Measurements from ENCODE around the gene KCNQ5. TPM values are rescaled to one million over a fixed set of nuclear protein-coding genes. Genes with fewer than 3 reads are reported as not detected.

Gene KCNQ5
- total RNA-seq, 1 donor from 2014 or later, result not detected

DNA sequence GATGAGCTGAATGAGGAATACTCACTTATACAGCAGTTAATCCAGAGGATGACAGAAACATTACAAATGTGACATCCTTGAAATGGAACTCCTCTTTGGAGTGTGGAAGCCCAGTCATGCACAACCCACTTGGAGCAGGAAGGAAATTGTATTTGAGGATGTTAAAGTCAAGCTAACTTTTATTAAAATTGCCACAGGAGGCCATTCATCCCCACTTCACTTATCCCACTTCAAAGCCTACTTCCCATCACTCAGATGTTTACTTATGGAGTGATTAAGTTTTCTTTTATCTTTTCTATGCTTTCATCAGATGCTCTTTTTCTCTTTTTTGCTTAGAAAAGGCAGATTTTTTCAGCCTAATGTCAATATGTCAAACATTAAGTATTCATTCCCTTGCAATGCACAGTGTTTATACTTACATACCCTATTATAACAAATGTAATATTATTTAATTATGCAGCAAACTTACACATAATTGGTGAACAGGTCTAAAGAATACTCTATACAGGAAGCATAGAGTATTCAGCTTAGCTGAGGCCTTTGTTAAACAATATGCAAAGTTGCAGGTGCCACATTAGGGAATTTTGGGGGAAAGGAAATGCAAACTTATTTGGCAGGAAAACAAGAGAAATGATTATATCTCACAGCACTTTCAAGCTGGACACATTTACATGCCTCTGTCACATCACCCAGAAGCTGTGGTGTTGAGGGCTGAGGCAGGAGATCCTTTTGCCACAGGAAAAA is 454.5 kb downstream of the KCNQ5 start:
- H3K27me3 ChIP-seq, result no peaks in the 10 kb centered on the region
- no peaks in the 10 kb centered on the region for H3K4me1 ChIP-seq
- no peak overlapping the region for H3K9ac ChIP-seq
- Mint-ChIP-seq H3K27me3 (ENCODE audit: insufficient read depth, low read depth) (no peaks in the 10 kb centered on the region), H3K27ac (no peak overlapping the region), H3K4me3 (no peak overlapping the region), H3K4me1 (peaks cover 25% of the 10 kb centered on the region), H3K36me3 (no peaks in the 10 kb centered on the region), H3K9me3 (no peaks in the 10 kb centered on the region)
- no peak for DNase-seq (ENCODE audit: low spot score)
- no peaks in the 10 kb centered on the region for H4K20me1 ChIP-seq (ENCODE audit: low read depth)
- H3K79me2 ChIP-seq (ENCODE audit: low read depth), result no peaks in the 10 kb centered on the region
- peak overlapping the region; percentile 20 for H2AFZ ChIP-seq (replicated peaks)
- no peaks in the 10 kb centered on the region for H3K9me3 ChIP-seq (ENCODE audit: low read depth)
- no peaks in the 10 kb centered on the region for H3K36me3 ChIP-seq
- no peak overlapping the region for H3K4me3 ChIP-seq
- no peaks in the 10 kb centered on the region for H3F3A ChIP-seq (ENCODE audit: low read depth)
- TF ChIP-seq EZH2phosphoT487 (IDR thresholded peaks at IDR 0.05) (no peak), EZH2 (IDR thresholded peaks at IDR 0.05) (no peak)
- TF ChIP-seq, protein P1, sequence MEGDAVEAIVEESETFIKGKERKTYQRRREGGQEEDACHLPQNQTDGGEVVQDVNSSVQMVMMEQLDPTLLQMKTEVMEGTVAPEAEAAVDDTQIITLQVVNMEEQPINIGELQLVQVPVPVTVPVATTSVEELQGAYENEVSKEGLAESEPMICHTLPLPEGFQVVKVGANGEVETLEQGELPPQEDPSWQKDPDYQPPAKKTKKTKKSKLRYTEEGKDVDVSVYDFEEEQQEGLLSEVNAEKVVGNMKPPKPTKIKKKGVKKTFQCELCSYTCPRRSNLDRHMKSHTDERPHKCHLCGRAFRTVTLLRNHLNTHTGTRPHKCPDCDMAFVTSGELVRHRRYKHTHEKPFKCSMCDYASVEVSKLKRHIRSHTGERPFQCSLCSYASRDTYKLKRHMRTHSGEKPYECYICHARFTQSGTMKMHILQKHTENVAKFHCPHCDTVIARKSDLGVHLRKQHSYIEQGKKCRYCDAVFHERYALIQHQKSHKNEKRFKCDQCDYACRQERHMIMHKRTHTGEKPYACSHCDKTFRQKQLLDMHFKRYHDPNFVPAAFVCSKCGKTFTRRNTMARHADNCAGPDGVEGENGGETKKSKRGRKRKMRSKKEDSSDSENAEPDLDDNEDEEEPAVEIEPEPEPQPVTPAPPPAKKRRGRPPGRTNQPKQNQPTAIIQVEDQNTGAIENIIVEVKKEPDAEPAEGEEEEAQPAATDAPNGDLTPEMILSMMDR (IDR thresholded peaks at IDR 0.05), result no peak
- no peak overlapping the region for H3K4me2 ChIP-seq
- H3K27ac ChIP-seq, result no peak overlapping the region

DNA sequence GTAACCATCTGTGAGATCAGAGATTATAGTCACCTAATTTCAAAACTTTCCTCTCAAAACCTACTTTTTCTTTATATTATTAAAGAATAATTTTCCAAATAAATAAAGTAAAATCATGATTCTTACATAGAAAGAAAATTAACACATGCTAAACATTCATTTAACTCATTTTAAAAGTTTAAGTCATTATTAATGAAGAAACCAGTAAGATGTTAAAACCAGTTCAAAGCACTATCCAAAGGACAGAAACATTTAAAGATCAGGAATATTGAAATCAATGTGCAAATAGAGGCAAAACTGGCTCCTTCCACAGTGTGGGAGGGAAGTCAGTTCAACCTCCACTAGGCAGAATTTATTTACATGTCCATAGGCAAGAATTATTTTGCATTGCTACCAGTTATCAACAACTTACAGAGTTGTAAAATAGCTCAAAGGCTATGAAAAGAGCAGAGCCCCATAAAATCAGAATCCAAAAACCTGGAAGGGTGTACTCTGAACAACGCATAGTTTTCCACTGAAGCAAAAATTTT is 456.5 kb downstream of the KCNQ5 start:
- no peaks in the 10 kb centered on the region for H3K36me3 Mint-ChIP-seq
- H3K27ac ChIP-seq, result no peak overlapping the region
- H3K79me2 ChIP-seq (ENCODE audit: low read depth), result no peaks in the 10 kb centered on the region
- no peaks in the 10 kb centered on the region for H3K36me3 ChIP-seq
- no peak overlapping the region for H3K4me3 ChIP-seq
- no peak for DNase-seq (ENCODE audit: low spot score)
- H3K4me2 ChIP-seq, result no peak overlapping the region
- H3K27me3 ChIP-seq, result no peaks in the 10 kb centered on the region
- TF ChIP-seq, protein P1 (IDR thresholded peaks at IDR 0.05), result no peak
- no peak for TF ChIP-seq EZH2 (IDR thresholded peaks at IDR 0.05)
- TF ChIP-seq EZH2phosphoT487 (IDR thresholded peaks at IDR 0.05), result no peak
- H3K9ac ChIP-seq, result no peak overlapping the region
- no peaks in the 10 kb centered on the region for H3K9me3 Mint-ChIP-seq
- H3F3A ChIP-seq (ENCODE audit: low read depth), result no peaks in the 10 kb centered on the region
- H3K9me3 ChIP-seq (ENCODE audit: low read depth), result no peaks in the 10 kb centered on the region
- H3K27me3 Mint-ChIP-seq (ENCODE audit: insufficient read depth, low read depth), result no peaks in the 10 kb centered on the region
- no peak overlapping the region for H3K27ac Mint-ChIP-seq
- H3K4me1 Mint-ChIP-seq, result peaks cover 22% of the 10 kb centered on the region
- H2AFZ ChIP-seq (replicated peaks), result no peak overlapping the region
- H4K20me1 ChIP-seq (ENCODE audit: low read depth), result no peaks in the 10 kb centered on the region
- no peaks in the 10 kb centered on the region for H3K4me1 ChIP-seq
- H3K4me3 Mint-ChIP-seq, result no peak overlapping the region

DNA sequence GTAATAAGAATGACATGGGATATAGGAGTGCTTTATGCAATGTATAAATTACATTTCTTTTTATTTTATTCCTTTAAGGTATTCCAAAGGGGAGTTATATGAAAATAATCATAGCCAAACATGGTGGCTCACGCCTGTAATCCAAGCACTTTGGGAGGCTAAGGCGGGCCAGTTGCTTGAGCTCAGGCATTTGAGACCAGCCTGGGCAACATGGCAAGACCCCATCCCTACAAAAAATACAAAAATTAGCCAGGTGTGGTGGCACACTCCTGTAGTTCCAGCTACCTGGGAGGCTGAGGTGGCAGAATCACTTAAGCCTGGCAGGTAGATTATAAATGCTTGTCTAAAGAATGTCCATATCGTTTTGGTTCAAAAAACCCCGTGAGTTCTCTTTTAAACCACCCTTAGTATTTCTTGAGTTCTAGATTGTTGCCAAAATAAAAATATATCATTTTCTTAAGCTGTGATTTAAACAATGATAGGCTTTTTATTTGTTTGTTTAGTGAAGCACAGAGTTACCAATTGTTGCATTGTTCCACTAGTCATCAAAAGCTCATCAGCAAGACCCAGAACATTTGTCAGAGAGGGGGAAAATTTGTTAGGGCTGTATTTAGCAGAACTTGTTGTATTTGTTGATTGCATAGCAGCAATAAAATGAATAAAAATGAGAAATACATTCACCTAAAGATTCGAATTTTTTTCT is 457.2 kb downstream of the KCNQ5 start:
- no peak overlapping the region for H3K27ac ChIP-seq
- H3K4me3 ChIP-seq, result no peak overlapping the region
- H3K27ac Mint-ChIP-seq, result no peak overlapping the region
- H4K20me1 ChIP-seq (ENCODE audit: low read depth), result no peaks in the 10 kb centered on the region
- H3K9me3 Mint-ChIP-seq, result no peaks in the 10 kb centered on the region
- no peaks in the 10 kb centered on the region for H3K79me2 ChIP-seq (ENCODE audit: low read depth)
- H3K4me2 ChIP-seq, result no peak overlapping the region
- no peak overlapping the region for H3K9ac ChIP-seq
- peaks cover 22% of the 10 kb centered on the region for H3K4me1 Mint-ChIP-seq
- no peak overlapping the region for H2AFZ ChIP-seq (replicated peaks)
- no peaks in the 10 kb centered on the region for H3K36me3 ChIP-seq
- H3K27me3 ChIP-seq, result no peaks in the 10 kb centered on the region
- H3K4me1 ChIP-seq, result no peaks in the 10 kb centered on the region
- no peaks in the 10 kb centered on the region for H3K36me3 Mint-ChIP-seq
- TF ChIP-seq EZH2phosphoT487 (IDR thresholded peaks at IDR 0.05) (no peak), EZH2 (IDR thresholded peaks at IDR 0.05) (no peak)
- TF ChIP-seq, protein P1 (IDR thresholded peaks at IDR 0.05), result no peak
- no peaks in the 10 kb centered on the region for H3K27me3 Mint-ChIP-seq (ENCODE audit: insufficient read depth, low read depth)
- no peak overlapping the region for H3K4me3 Mint-ChIP-seq
- H3F3A ChIP-seq (ENCODE audit: low read depth), result no peaks in the 10 kb centered on the region
- H3K9me3 ChIP-seq (ENCODE audit: low read depth), result no peaks in the 10 kb centered on the region
- no peak for DNase-seq (ENCODE audit: low spot score)
